A549 (cell line): ENCODE measurements around the gene ENPP7.

Experiments
- BCL3 ChIP-seq: fragments of >200 bp; sonication (Bioruptor Twin); formaldehyde crosslinking; IDR thresholded peaks from 3 replicates; pipeline ENCODE4 v1.6.1; 2016
- CEBPB ChIP-seq, 2 experiments: fragments of >200 bp in 1 of 2; sonication (Bioruptor Twin) in 1 of 2; formaldehyde crosslinking in 1 of 2; IDR thresholded peaks; 2 replicates each; pipeline ENCODE4 v1.6.1; 2012 to 2016
- CHD4 ChIP-seq: fragments of 200-600 bp; sonication (generic); IDR thresholded peaks from 2 replicates; pipeline ENCODE4 v1.6.1; 2016; ENCODE audit warnings: antibody characterized with exemption, mild to moderate bottlenecking, borderline replicate concordance
- NR3C1 ChIP-seq: fragments of >200 bp; sonication (Bioruptor Twin); formaldehyde crosslinking; IDR thresholded peaks from 3 replicates; pipeline ENCODE4 v1.6.1; 2017
- POLR2A ChIP-seq: IDR thresholded peaks from 2 replicates; pipeline ENCODE4 v1.6.1; 2012; ENCODE audit warnings: mild to moderate bottlenecking, low read length
- RAD21 ChIP-seq, 2 experiments: fragments of >200 bp in 1 of 2; sonication (Bioruptor Twin) in 1 of 2; formaldehyde crosslinking in 1 of 2; IDR thresholded peaks in 1 of 2; conservative IDR thresholded peaks in 1 of 2; 2 replicates in 1 of 2; 3 replicates in 1 of 2; pipeline ENCODE4 v1.6.1; 2012 to 2018; ENCODE audit warnings: inconsistent platforms in 1 of 2
- RCOR1 ChIP-seq: fragments of 150-350 bp; IDR thresholded peaks from 2 replicates; pipeline ENCODE4 v1.6.1; 2014; ENCODE audit warnings: antibody characterized with exemption, low read length, low read depth
- ZSCAN20 ChIP-seq: fragments of 250-450 bp; sonication (Bioruptor Pico); IDR thresholded peaks from 2 replicates; pipeline ENCODE4 v1.8.0; 2022; ENCODE audit warnings: mild to moderate bottlenecking, moderate library complexity
- TF ChIP-seq, protein P1 (sequence below): fragments of 150-350 bp; IDR thresholded peaks from 2 replicates; pipeline ENCODE4 v1.6.1; 2014; ENCODE audit warnings: low read depth, mild to moderate bottlenecking, low read length
- TF ChIP-seq, protein P2 (sequence below): fragments of >200 bp; sonication (Bioruptor Twin); formaldehyde crosslinking; IDR thresholded peaks from 3 replicates; pipeline ENCODE4 v1.5.1; 2016
- TF ChIP-seq, protein P3 (sequence below): fragments of 250-450 bp; sonication (Bioruptor Pico); IDR thresholded peaks from 2 replicates; pipeline ENCODE4 v1.5.0; 2021; ENCODE audit warnings: mild to moderate bottlenecking, moderate library complexity, borderline replicate concordance

DNA sequence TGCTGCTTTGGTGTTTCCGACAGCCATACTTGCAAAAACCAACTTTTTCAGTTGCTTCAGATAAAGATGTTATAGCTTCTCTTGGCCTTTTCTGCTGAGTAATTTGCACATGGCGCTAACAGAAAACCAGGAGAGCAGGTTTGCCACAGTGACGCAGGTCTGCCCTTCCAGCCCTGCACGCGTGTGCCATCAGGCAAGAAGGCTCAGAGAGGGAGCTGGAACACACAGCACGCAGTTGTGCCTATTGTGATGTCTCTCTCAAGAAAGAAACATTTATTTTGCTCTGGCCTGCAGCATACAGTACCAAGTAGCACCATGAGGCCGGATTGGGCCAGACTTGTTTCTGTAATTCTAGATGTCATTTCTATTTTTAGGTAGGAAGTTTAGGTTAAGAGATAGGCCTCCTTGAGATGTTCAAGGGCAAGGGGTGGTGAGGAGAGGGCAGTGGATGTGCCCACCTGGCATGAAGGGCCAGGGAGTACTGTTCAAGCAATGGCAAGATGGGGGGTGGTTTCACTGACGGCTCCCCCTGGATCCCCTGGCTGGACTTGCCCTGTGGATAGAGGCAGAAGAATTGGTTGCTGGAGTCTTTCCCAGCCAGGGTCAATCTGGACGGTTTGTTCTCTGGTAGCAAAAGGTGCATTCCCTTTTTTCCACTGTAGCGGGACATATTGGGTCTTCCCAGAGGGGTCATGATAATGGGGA, 49.1 kb downstream of the ENPP7 start:
- TF ChIP-seq BCL3 (no peak), NR3C1 (no peak), CEBPB (IDR thresholded peaks at IDR 0.05) (no peak), POLR2A (no peak), RAD21 (conservative IDR thresholded peaks at IDR 0.05 in 1 of 2, IDR thresholded peaks at IDR 0.05 in 1 of 2) (no peak), CHD4 (no peak), ZSCAN20 (CRISPR knock-in tag) (no peak), RCOR1 (no peak)
- TF ChIP-seq, protein P1, sequence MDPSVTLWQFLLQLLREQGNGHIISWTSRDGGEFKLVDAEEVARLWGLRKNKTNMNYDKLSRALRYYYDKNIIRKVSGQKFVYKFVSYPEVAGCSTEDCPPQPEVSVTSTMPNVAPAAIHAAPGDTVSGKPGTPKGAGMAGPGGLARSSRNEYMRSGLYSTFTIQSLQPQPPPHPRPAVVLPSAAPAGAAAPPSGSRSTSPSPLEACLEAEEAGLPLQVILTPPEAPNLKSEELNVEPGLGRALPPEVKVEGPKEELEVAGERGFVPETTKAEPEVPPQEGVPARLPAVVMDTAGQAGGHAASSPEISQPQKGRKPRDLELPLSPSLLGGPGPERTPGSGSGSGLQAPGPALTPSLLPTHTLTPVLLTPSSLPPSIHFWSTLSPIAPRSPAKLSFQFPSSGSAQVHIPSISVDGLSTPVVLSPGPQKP: no peak
- TF ChIP-seq, protein P2, sequence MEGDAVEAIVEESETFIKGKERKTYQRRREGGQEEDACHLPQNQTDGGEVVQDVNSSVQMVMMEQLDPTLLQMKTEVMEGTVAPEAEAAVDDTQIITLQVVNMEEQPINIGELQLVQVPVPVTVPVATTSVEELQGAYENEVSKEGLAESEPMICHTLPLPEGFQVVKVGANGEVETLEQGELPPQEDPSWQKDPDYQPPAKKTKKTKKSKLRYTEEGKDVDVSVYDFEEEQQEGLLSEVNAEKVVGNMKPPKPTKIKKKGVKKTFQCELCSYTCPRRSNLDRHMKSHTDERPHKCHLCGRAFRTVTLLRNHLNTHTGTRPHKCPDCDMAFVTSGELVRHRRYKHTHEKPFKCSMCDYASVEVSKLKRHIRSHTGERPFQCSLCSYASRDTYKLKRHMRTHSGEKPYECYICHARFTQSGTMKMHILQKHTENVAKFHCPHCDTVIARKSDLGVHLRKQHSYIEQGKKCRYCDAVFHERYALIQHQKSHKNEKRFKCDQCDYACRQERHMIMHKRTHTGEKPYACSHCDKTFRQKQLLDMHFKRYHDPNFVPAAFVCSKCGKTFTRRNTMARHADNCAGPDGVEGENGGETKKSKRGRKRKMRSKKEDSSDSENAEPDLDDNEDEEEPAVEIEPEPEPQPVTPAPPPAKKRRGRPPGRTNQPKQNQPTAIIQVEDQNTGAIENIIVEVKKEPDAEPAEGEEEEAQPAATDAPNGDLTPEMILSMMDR: no peak
- TF ChIP-seq, protein P3, sequence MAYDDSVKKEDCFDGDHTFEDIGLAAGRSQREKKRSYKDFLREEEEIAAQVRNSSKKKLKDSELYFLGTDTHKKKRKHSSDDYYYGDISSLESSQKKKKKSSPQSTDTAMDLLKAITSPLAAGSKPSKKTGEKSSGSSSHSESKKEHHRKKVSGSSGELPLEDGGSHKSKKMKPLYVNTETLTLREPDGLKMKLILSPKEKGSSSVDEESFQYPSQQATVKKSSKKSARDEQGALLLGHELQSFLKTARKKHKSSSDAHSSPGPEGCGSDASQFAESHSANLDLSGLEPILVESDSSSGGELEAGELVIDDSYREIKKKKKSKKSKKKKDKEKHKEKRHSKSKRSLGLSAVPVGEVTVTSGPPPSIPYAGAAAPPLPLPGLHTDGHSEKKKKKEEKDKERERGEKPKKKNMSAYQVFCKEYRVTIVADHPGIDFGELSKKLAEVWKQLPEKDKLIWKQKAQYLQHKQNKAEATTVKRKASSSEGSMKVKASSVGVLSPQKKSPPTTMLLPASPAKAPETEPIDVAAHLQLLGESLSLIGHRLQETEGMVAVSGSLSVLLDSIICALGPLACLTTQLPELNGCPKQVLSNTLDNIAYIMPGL (CRISPR knock-in tag): no peak
